Fibroblast of lung (primary cell): ENCODE measurements around the gene PCDH10. TPM values are rescaled to one million over a fixed set of nuclear protein-coding genes. Genes with fewer than 3 reads are reported as not detected.

Experiments used
- DNase-seq, 2 donors: peaks; one replicate each; pipeline versions ENCODE4 v3.0.0 to v3.0.0-alpha.2; 2010; ENCODE audit warnings: low read depth in 2 of 2
- H2AFZ ChIP-seq: 2 replicates; pipeline ENCODE4 v1.5.1; 2012; ENCODE audit warnings: low read length, control low read depth, inconsistent platforms
- H3K27ac ChIP-seq: 2 replicates; pipeline ENCODE4 v1.5.1; 2011; ENCODE audit warnings: low read length, control low read depth; ENCODE audit not compliant: insufficient read depth
- H3K27me3 ChIP-seq: 2 replicates; pipeline ENCODE4 v1.5.1; 2011; ENCODE audit warnings: mild to moderate bottlenecking, low read length; ENCODE audit not compliant: control insufficient read depth, insufficient read depth
- H3K36me3 ChIP-seq: 2 replicates; pipeline ENCODE4 v1.5.1; 2011; ENCODE audit warnings: low read length; ENCODE audit not compliant: control insufficient read depth, insufficient read depth
- H3K4me1 ChIP-seq: 2 replicates; pipeline ENCODE4 v1.5.1; 2011; ENCODE audit warnings: low read length; ENCODE audit not compliant: control insufficient read depth, insufficient read depth; ENCODE audit errors: extremely low read depth
- H3K4me2 ChIP-seq: 2 replicates; pipeline ENCODE4 v1.5.1; 2011; ENCODE audit warnings: low read length, control low read depth; ENCODE audit not compliant: insufficient read depth; ENCODE audit errors: extremely low read depth
- H3K4me3 ChIP-seq, 4 experiments: fragments of 200-600 bp in 1 of 4; sonication (generic) in 1 of 4; replicated peaks in 1 of 4; 2 replicates each; pipeline ENCODE4 v1.5.1; 2011 to 2016; ENCODE audit warnings: low read length in 4 of 4, low read depth in 3 of 4, mild to moderate bottlenecking in 3 of 4, control low read depth in 2 of 4, inconsistent platforms in 1 of 4, mixed read lengths in 1 of 4; ENCODE audit not compliant: insufficient read depth in 1 of 4; ENCODE audit errors: control extremely low read depth in 1 of 4
- H3K79me2 ChIP-seq: 2 replicates; pipeline ENCODE4 v1.5.1; 2012; ENCODE audit warnings: mild to moderate bottlenecking, low read length, inconsistent platforms; ENCODE audit not compliant: control insufficient read depth, insufficient read depth
- H3K9ac ChIP-seq: 2 replicates; pipeline ENCODE4 v1.5.1; 2011; ENCODE audit warnings: mild to moderate bottlenecking, low read length, control low read depth; ENCODE audit not compliant: insufficient read depth
- H3K9me3 ChIP-seq: 2 replicates; pipeline ENCODE4 v1.5.1; 2012; ENCODE audit warnings: low read depth, low read length; ENCODE audit not compliant: control insufficient read depth, insufficient read depth
- H4K20me1 ChIP-seq: 2 replicates; pipeline ENCODE4 v1.5.1; 2011; ENCODE audit warnings: low read length; ENCODE audit not compliant: control insufficient read depth, insufficient read depth; ENCODE audit errors: extremely low read depth
- EZH2 ChIP-seq: IDR thresholded peaks from 2 replicates; pipeline ENCODE4 v1.5.1; 2012; ENCODE audit warnings: low read length, control low read depth, mild to moderate bottlenecking; ENCODE audit errors: missing control alignments
- polyA plus RNA-seq, 2 donors: library from polyadenylated mRNA; depleted of rRNA in 1 of 2; stranded (reverse) in 1 of 2; unstranded in 1 of 2; fragments of >200 nt; gene quantifications; 2 replicates each; pipeline ENCODE4 v1.2.1, GENCODE V29; 2011 to 2012; ENCODE audit warnings: missing spikeins in 1 of 2
- total RNA-seq: library from RNA; depleted of rRNA; stranded (reverse); fragments of >200 nt; gene quantifications from 2 replicates; pipeline ENCODE4 v1.2.1, GENCODE V29; 2014
- TF ChIP-seq, protein P1 (sequence below), 2 donors: IDR thresholded peaks in 1 of 2; conservative IDR thresholded peaks in 1 of 2; 1 replicate in 1 of 2; 2 replicates in 1 of 2; pipeline ENCODE4 v1.5.1; 2011 to 2012; ENCODE audit warnings: low read length in 2 of 2, control low read depth in 1 of 2, inconsistent platforms in 1 of 2, low read depth in 1 of 2, mild to moderate bottlenecking in 1 of 2

The PCDH10 gene
- total and polyA plus RNA-seq, 2 donors (not counting 1 experiment from before 2014, with no cell fraction given) = 0.66 to 2.0 TPM

- Histone ChIP-seq H3K4me1 (peaks cover 5% of the 10 kb centered on the region), H3K4me3 (no peak overlapping the region), H3K9me3 (no peaks in the 10 kb centered on the region), H3K4me2 (no peak overlapping the region), H3K79me2 (no peaks in the 10 kb centered on the region), H3K27ac (no peak overlapping the region), H2AFZ (no peak overlapping the region), H3K9ac (no peak overlapping the region), H3K27me3 (peaks cover 3% of the 10 kb centered on the region), H3K36me3 (no peaks in the 10 kb centered on the region), H4K20me1 (no peaks in the 10 kb centered on the region)
- no peak for DNase-seq
- TF ChIP-seq, protein P1, sequence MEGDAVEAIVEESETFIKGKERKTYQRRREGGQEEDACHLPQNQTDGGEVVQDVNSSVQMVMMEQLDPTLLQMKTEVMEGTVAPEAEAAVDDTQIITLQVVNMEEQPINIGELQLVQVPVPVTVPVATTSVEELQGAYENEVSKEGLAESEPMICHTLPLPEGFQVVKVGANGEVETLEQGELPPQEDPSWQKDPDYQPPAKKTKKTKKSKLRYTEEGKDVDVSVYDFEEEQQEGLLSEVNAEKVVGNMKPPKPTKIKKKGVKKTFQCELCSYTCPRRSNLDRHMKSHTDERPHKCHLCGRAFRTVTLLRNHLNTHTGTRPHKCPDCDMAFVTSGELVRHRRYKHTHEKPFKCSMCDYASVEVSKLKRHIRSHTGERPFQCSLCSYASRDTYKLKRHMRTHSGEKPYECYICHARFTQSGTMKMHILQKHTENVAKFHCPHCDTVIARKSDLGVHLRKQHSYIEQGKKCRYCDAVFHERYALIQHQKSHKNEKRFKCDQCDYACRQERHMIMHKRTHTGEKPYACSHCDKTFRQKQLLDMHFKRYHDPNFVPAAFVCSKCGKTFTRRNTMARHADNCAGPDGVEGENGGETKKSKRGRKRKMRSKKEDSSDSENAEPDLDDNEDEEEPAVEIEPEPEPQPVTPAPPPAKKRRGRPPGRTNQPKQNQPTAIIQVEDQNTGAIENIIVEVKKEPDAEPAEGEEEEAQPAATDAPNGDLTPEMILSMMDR (conservative IDR thresholded peaks at IDR 0.05 in 1 of 2, IDR thresholded peaks at IDR 0.05 in 1 of 2; ENCODE audit: low read depth in 1 of 2, low read length in 2 of 2) = no peak
- no peak for TF ChIP-seq EZH2
Observed at GRCh38 chr4:133143775-133144430, 5.2 kb upstream of the PCDH10 start.

- DNase-seq = no peak
- H3K36me3 ChIP-seq = no peaks in the 10 kb centered on the region
- H3K9ac ChIP-seq = no peak overlapping the region
- no peak overlapping the region for H3K27ac ChIP-seq
- no peak for TF ChIP-seq EZH2
- TF ChIP-seq, protein P1 (conservative IDR thresholded peaks at IDR 0.05 in 1 of 2, IDR thresholded peaks at IDR 0.05 in 1 of 2; ENCODE audit: low read depth in 1 of 2, low read length in 2 of 2) = no peak
- no peak overlapping the region for H2AFZ ChIP-seq
- no peaks in the 10 kb centered on the region for H3K79me2 ChIP-seq
- H3K9me3 ChIP-seq = no peaks in the 10 kb centered on the region
- no peak overlapping the region for H3K4me2 ChIP-seq
- peaks cover 5% of the 10 kb centered on the region for H3K4me1 ChIP-seq
- no peaks in the 10 kb centered on the region for H4K20me1 ChIP-seq
- no peak overlapping the region for H3K4me3 ChIP-seq
- H3K27me3 ChIP-seq = peaks cover 3% of the 10 kb centered on the region
Observed at GRCh38 chr4:133145241-133145640, 3.9 kb upstream of the PCDH10 start.

DNA sequence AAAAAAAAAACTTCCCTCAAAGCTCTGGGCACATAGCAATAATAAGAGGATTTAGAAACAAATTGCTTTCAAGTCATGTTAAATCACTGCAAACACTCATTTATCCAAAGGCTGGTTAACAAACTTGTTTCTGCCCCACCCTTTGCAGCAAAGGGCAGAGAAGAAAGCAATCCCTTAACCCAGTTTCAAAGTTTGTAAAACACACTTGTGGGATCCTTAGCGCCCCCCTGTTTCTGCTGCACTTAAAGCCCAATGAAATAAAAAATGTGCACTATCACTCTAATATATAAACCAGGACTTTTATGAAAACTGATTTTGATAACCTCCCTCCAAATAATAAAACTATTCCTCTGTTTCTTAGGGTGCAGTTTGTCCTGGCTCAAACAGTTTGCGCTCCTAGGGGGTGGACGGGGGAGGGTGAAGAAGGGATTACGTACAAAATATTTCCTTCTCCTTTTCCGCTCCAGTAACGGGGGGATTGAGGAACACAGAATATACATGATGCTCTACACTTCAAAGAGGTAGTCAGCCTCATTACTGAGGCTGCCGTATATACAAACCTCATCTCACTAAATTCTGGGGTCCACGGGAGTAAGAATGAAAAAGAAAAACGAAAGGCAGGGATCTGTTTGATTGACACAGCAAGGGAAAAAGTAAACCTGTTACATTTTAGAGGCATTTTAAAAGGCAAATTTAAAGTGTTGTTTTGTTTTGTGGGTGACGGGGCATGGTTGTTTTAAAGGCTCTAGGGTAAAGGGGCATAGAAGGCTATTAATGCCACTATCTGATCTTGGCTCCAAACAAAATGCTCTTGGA is 3.1 kb upstream of the PCDH10 start:
- H3K4me3 ChIP-seq = peak overlapping the region; percentile 42 to 65 (median 58)
- H3K36me3 ChIP-seq = no peaks in the 10 kb centered on the region
- peaks cover 3% of the 10 kb centered on the region for H3K27me3 ChIP-seq
- peak overlapping the region; percentile 62 for H2AFZ ChIP-seq
- DNase-seq = no peak
- peaks cover 5% of the 10 kb centered on the region for H3K4me1 ChIP-seq
- H3K79me2 ChIP-seq = no peaks in the 10 kb centered on the region
- H3K9me3 ChIP-seq = no peaks in the 10 kb centered on the region
- H4K20me1 ChIP-seq = no peaks in the 10 kb centered on the region
- H3K27ac ChIP-seq = no peak overlapping the region
- no peak overlapping the region for H3K9ac ChIP-seq
- peak overlapping the region; percentile 98 for H3K4me2 ChIP-seq
- TF ChIP-seq, protein P1 (conservative IDR thresholded peaks at IDR 0.05 in 1 of 2, IDR thresholded peaks at IDR 0.05 in 1 of 2; ENCODE audit: low read depth in 1 of 2, low read length in 2 of 2) = peak in 1 of 2 donors; percentile 12
- no peak for TF ChIP-seq EZH2
